ENCODE data around the gene CDK13. TPM values are rescaled to one million over a fixed set of nuclear protein-coding genes. Genes with fewer than 3 reads are reported as not detected.
A peak's percentile ranks its signal among the peaks of the same experiment; 100 is the strongest.

The CDK13 gene
- total RNA-seq, 6 experiments from 2014 or later: 21.2 to 35.2 (median 27.1) TPM

DNA sequence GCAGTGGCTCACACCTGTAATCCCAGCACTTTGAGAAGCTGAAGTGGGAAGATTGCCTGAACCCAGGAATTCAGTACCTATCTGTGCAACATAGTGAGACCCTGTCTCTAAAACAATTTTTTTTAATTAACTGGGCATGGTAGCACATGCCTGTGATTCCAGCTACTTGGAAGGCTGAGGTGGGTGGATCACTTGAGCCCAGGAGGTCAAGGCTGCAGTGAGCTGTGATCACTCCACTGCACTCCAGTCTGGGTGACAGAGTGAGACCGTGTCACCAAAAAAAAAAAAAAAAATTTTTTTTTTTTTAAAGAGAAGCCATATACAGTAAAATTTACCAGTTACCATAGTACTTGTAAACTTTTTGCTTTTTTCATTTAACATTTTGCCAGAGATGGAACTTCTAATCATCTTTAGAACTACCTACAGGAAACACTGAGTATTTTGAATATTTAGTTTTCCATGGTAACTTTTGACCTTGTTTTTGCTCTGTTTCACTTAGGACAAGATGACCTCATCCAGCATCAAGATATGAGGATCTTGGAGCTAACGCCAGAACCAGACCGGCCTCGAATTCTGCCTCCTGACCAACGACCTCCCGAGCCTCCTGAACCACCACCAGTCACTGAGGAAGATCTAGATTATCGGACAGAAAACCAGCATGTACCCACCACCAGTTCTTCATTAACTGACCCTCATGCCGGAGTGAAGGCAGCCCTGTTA, 143.7 kb downstream of the CDK13 start:
- Histone ChIP-seq H3K27ac (peak overlapping the region; percentile 40 to 90 (median 82)), H3K4me1 (peaks cover 0 to 59% (median 23%) of the 10 kb centered on the region in 4 donors), H3K27me3 (no peaks in the 10 kb centered on the region), H3K36me3 (peaks cover 3 to 22% (median 4%) of the 10 kb centered on the region in 4 donors), H3K9me3 (no peaks in the 10 kb centered on the region), H3K4me3 (no peak overlapping the region)
- intact Hi-C loops (cut with DNase I): no loop called here
- no peak for TF ChIP-seq CTCF (IDR thresholded peaks at IDR 0.05)
- ATAC-seq: peak; percentile 7 to 58 (median 43)
- no peak for DNase-seq
- WGBS (ENCODE audit: insufficient coverage, low coverage, low lambda C conversion rate, missing lambda C conversion rate): 42% methylated on average over 7 of the region's 8 CpGs

DNA sequence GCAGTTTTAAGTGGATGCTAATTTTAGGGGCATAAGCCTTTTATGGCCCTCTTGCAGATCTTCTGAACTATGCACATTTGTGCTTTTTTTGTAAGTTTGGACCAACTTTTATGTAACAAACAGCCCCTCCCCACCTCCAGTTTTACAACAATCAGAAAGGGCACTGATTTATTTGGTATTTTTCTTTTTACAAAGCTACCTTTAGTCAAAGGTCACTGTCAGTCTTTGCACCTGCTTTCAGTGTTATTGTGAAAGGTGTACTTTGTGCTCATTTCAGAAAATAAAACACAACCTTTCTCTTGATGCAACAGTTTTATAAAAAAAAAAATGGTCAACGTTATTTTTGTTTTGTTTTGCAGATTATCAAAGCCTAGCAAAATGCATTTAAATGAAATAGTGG, 145.2 kb downstream of the CDK13 start:
- WGBS (ENCODE audit: insufficient coverage, low coverage, low lambda C conversion rate, missing lambda C conversion rate): 16% methylated on average over 1 of the region's 1 CpG
- peaks cover 0 to 71% (median 23%) of the 10 kb centered on the region in 4 donors for H3K4me1 ChIP-seq
- H3K27ac ChIP-seq: peak overlapping the region; percentile 62 to 90 (median 82)
- peak overlapping the region in 2 of 3 donors; percentile 11 to 12 for H3K4me3 ChIP-seq
- no peaks in the 10 kb centered on the region for H3K27me3 ChIP-seq
- H3K36me3 ChIP-seq: peaks cover 0 to 17% (median 3%) of the 10 kb centered on the region in 4 donors
- intact Hi-C loops (cut with DNase I): no loop called here
- DNase-seq: peak in 1 of 3 donors; percentile 52
- no peaks in the 10 kb centered on the region for H3K9me3 ChIP-seq
- ATAC-seq: peak; percentile 58 to 86 (median 72)
- TF ChIP-seq POLR2A (IDR thresholded peaks at IDR 0.05): no peak
- no peak for TF ChIP-seq CTCF (IDR thresholded peaks at IDR 0.05)

DNA sequence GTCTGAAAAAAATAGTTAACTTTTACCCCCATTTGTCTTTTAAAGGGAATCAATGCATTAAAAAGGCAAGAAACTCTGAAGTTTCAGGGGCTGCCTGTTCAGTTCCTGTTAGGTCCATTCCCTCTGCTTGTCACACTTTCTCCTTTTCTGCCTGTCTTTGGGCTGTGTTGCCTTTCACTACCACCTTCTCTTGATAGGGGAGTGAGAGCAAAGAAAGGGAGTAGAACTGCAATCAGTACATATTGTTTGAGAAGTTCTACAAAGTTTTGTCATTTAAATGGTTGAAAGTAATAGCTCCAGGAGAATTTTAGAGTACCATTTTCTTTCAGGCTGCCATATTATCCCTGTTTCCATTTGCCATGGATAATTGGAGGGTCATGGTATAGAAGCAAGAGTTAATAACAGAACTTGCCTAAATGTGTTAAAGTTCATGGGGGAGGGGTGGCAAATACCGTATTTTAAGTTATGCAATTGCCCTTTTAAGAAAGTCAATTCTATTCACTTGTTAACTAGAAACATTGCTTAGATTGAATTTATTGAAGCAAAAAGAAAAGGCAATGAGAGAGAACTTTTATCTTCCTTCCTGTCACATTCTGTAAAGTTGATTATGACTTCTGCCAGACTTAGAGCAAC, 145.8 kb downstream of the CDK13 start:
- peak; percentile 21 to 56 (median 49) for ATAC-seq
- DNase-seq: no peak
- Histone ChIP-seq H3K36me3 (peaks cover 0 to 17% (median 3%) of the 10 kb centered on the region in 4 donors), H3K27me3 (no peaks in the 10 kb centered on the region), H3K4me3 (peak overlapping the region in 2 of 3 donors; percentile 11 to 12), H3K9me3 (no peaks in the 10 kb centered on the region), H3K4me1 (peaks cover 0 to 74% (median 23%) of the 10 kb centered on the region in 4 donors), H3K27ac (peak overlapping the region; percentile 62 to 90 (median 82))
- WGBS (ENCODE audit: insufficient coverage, low coverage, low lambda C conversion rate, missing lambda C conversion rate): 5% methylated on average over 1 of the region's 1 CpG
- TF ChIP-seq POLR2A (IDR thresholded peaks at IDR 0.05) (no peak), CTCF (IDR thresholded peaks at IDR 0.05) (no peak)
- intact Hi-C loops (cut with DNase I): no loop called here

GRCh38 chr7:40097728-40098127, 147.7 kb downstream of the CDK13 start:
- TF ChIP-seq CTCF (IDR thresholded peaks at IDR 0.05): no peak
- TF ChIP-seq POLR2A (IDR thresholded peaks at IDR 0.05): no peak
- DNase-seq (no peak), ATAC-seq (peak in 1 of 4 donors; percentile 22)
- Histone ChIP-seq H3K27me3 (no peaks in the 10 kb centered on the region), H3K4me1 (peaks cover 0 to 71% (median 23%) of the 10 kb centered on the region in 4 donors), H3K9me3 (no peaks in the 10 kb centered on the region), H3K4me3 (no peak overlapping the region), H3K27ac (peak overlapping the region in 2 of 3 donors; percentile 82 to 90), H3K36me3 (peaks cover 0 to 14% (median 3%) of the 10 kb centered on the region in 4 donors)
- 36% methylated on average over 2 of the region's 2 CpGs for WGBS (ENCODE audit: insufficient coverage, low coverage, low lambda C conversion rate, missing lambda C conversion rate)
- intact Hi-C loops (cut with DNase I): no loop called here

Data from right lobe of liver (tissue), 6 donors.